HG03135 (cell line): ENCODE data around the gene TDRD7.
A peak's percentile ranks its signal among the peaks of the same experiment; 100 is the strongest.
"Not testable (repeated sequence)": the region's sequence is repeated elsewhere in the genome, so short reads cannot be mapped to it uniquely, and the experiment has no call there.

Experiments used
- ATAC-seq: cut with Tn5 transposase; IDR thresholded peaks from one replicate; pipeline ENCODE4 v1.9.1; 2021; ENCODE audit warnings: mild to moderate bottlenecking, moderate library complexity; ENCODE audit not compliant: unreplicated experiment

TDRD7 gene

DNA sequence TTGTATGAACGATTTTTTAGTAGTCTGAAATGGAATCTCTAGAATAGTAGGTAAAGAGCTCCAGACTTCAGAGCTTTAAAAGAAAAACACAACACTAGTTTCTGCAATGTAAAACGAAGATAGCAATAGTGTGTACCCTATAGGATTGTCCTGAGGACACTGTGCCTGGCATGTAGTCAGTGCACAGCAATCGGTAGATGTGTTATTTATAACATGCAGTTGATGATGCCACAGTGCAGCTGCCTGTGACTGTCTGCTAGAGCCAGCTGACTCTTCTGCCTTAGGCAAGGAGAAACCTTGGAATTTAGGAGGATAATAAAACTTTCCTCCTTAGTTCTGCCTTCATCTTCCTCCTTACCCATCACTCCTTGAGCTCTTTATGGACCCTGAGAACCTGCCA is 61.8 kb downstream of the TDRD7 start:
- no peak for ATAC-seq

DNA sequence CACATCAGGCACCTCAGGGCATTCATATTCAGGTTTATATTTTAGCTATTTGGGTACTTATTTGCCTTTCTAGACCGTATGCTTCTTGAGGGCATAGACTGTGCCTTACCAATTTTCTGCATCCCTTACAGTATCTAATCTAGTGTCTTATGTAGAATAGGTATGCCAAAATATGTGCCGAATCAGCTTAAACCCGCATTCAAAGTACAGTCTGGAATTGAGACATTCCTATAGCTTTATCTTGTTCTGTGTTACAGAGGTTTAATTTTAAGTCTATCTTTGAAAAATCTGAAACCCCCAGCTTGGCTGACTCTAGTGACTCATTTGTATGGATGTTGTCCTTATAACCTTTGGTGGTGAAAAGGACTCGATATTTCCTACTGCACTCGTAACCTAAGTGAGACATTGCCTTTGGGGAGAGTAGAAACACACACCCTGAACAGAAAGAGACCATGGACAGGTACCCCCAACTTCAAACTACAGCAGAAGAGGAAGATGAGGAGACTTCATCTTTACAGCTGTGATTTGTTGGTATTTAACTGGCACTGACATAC is 62.6 kb downstream of the TDRD7 start:
- no peak for ATAC-seq

DNA sequence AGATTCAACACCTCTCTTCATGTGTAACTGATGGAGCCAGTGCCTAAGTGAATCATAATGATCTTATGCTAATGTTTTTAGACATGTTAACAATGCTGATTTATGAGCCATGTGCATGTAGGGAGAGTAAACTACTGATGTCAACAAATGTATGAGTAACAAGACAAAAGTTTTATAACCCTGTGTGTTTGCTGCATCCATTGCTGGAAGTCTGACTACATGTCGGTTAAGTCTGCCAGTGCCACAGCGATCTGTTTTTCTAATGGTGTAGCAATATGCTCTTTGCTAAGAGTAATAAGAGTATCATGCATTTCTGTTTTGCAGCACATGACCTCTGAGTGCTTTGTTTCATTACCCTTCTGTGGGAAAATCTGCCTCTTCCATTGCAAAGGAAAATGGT is 63.2 kb downstream of the TDRD7 start:
- ATAC-seq = no peak

DNA sequence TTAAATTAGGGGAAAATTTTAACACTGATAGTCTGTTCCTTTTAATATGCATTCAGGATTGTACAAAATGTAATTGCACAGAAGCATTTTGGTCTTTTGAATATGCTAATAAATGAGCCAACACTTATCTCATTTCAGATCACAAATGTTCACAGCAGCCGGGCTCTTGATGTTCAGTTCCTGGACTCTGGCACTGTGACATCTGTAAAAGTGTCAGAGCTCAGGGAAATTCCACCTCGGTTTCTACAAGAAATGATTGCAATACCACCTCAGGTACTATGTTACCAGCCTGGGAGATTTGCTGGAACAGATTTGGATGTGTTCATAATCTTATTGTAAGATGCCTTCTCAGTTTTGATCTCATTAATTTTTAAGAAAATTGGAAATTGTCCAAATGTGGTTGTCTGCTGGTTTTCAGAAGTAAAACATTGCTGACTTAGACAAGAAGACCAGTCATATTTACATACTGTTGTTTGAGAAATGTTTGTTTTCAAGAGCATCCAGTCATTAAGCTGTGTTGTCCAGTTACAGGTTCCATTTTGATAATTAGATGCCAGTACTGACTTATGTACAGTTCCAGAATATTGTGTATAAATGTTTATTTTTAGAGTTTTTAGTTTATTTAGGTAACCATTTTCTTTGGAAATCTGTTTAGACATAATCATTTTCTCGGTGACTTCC is 66.5 kb downstream of the TDRD7 start:
- no peak for ATAC-seq

DNA sequence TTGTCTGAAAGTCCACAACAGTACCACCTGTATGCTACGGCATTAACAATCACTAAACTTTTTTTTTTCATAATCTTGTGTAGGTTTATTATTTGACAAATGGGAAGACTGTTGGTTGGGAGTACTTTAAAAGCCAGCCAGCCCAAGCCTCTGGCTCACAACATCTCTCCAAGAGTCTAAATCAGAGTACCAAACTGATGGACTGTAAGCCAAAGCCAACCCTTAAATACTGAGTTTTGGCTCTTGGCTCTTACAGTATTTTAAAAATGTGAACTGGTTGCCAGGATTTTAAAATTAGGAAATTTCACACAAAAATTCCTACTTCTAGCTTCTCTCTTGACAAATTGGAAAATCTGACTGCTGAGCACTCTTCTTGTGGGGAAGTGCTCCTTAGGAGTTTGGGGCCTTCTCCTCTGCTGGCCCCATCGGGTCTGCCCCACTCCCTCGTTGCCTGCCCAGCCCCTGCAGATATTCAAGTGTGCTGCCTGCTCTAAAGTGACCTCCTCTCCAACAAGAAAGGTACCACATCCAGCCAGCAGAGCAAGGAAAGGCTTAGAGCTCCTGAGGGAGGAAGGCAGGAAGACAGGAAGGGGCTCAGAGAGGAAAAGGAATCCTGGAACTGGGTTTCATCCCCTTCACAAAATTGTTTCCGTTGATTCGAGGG is 67.7 kb downstream of the TDRD7 start:
- no peak for ATAC-seq

DNA sequence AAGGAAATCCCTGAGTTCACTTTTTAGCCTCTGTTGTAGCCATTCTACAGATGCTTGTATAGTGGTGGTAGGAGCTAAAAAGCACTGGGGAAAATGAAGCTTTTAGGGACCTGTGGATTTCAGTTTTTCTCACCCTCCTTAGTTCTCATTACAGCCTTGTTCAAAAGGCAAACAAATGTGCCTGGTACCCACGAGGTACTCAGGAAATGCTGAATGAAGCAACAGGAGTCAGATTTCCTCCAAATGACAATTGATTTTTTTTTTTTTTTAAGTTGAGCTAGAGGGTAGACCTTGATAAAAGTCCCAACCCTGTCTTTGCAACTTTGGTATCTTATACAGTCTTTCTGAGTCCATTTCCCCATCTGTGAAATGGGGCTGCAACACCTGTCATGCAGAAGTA is 68.3 kb downstream of the TDRD7 start:
- no peak for ATAC-seq

DNA sequence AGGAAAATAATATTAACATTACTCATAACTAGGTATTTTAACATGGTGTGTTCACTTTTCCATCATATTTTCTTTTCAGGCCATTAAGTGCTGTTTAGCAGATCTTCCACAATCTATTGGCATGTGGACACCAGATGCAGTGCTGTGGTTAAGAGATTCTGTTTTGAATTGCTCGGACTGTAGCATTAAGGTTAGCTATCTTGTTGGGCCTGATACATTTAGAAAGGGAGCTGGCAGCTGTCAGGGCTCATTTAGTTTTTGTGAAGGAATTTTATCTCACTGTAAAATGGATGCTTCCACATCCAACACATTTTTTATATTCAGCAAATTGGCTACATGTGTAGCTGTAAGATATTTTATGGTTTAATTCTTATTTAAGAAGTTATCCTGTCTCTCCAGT is 68.9 kb downstream of the TDRD7 start:
- no peak for ATAC-seq

DNA sequence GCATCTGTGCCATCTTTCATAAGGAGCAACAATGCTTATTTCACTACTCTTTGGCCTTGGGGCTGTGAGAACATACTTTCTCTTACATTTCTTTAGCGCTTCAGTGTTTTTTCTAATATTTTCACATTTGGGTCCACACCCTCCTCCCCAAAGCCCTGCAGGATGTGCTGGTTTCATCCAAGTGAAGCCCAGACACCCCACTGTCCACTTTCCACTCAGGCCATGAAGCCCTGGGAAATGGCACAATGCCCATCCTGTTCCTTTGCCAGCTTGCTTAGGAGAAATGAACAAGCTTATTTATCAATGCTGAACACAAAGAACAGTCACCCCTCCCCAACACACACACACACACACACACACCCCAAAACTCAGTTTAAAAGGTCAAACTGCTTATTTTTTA is 72.2 kb downstream of the TDRD7 start:
- no peak for ATAC-seq

DNA sequence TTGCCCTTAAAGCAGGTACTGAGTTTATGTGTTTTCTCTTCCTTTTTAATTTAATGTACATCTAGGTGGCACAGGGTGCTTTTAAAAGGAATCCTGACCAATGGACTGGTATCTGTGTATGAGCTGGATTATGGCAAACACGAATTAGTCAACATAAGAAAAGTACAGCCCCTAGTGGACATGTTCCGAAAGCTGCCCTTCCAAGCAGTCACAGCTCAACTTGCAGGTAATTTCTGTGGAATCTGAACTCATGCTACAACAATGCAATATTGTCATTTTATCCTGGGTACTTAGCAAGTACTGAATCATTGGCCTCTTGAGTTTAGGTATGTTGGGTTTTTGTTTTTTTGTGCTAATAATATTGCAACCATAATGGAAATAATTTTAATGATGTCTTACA is 75.2 kb downstream of the TDRD7 start:
- ATAC-seq = no peak

DNA sequence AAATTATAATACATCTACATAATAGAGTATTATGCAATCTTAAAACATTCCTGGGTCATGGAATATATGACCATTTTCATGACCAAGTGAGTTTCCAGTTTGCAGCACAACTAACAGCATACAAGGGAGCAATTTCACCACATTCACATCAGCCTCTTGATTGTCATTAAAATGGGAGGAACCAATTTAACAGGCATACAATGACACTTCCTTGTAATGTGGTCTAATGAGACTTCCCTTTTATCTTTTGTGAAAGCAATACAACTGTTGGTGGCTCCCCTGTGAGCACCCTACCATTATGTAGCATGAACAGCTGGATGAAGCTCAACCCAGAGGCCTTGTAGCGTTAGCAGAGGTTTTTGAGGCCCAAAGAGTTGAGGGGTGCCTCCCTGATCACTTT is 76.0 kb downstream of the TDRD7 start:
- no peak for ATAC-seq

DNA sequence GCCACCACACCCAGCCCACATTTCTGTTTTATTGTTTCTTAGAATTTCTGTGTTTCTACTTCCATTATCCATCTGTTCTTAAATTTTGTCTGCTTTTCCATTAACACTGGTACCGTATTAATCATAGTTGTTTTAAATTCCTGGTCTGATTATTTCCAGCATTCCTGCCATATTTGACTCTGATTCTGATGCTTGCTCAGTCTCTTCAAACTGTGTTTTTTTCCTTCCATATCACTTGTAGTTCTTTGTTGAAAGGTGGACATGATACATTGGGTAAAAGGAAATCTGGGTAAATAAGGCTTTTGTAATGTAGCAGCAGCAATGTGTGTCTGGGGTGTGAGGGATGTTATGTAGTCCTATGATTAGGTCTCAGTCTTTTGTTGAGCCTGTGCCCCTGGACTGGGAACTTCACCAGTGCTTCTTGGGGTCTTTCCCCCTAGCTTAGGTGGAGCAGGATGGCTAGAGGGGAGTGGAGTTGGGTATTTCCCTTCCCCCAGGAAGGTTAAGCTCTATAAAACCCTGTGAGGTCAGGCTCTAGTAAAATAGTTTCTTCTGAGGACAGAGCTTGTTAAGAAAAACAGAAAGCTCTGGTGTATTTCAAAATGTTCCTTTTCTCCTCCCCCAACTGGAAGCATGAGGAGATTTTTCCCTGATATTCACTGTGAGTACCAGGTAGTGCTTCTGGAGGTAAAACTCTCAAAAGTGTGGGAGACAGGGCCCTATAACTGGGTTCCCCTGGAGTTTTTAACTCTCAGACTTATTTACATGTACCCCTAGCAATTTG is 79.5 kb downstream of the TDRD7 start:
- ATAC-seq = no peak

DNA sequence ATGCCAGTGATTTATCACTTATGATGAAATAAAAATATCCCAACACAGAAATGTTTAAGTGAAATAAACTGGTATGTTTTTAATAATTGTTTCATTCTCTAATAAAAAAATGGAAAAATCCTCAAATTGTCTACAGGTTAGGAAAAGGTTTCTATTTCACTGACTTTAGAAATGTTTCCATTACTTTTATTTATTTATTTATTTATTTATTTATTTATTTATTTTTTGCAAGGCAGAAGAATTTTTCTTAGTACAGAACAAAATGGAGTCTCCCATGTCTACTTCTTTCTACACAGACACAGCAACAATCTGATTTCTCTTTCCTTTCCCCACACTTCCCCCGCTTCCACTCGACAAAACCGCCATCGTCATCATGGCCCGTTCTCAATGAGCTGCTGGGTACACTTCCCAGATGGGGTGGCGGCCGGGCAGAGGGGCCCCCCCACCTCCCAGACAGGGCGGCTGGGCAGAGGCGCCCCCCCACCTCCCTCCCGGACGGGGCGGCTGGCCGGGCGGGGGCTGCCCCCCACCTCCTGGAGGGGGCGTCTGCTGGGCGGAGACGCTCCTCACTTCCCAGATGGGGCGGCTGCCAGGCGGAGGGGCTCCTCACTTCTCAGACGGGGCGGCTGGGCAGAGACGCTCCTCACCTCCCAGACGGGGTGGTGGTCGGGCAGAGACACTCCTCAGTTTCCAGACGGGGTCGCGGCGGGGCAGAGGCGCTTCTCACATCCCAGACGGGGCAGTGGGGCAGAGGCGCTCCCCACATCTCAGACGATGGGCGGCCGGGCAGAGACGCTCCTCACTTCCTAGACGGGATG is 85.9 kb downstream of the TDRD7 start:
- not testable (repeated sequence) for ATAC-seq

DNA sequence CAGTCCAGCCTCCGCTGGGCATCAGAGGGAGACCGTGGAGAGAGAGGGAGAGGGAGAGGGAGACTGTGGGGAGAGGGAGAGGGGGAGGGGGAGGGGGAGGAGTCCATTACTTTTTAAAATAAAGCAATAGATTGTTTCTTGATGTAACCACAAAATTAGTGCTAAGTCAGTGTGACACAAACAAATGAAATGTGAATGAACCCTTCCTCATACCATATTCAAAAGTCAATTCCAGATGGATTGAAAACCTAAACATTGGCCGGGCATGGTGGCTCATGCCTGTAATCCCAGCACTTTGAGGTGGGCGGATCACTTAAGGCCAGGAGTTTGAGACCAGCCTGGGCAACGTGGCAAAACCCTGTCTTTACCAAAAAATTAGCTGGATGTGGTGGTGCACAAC is 87.0 kb downstream of the TDRD7 start:
- not testable (repeated sequence) for ATAC-seq

DNA sequence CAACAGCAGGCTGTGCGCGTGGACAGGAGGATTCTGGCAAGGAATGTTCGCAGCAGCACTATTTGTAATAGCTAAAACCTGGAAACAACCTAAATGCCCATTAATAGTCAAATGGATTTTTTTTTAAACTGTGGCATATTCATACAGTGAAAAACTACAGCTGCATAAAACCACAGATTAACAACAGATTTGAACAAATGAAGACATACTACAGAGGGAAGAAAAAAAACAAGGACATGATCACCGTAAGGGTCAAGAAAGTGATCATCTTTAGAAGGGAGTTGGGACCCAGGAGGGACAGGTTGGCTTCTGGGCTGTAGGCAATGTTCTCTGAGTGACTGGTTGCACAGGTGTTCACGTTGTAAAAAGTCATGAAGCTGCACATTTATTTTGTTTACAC is 88.4 kb downstream of the TDRD7 start:
- ATAC-seq = no peak

DNA sequence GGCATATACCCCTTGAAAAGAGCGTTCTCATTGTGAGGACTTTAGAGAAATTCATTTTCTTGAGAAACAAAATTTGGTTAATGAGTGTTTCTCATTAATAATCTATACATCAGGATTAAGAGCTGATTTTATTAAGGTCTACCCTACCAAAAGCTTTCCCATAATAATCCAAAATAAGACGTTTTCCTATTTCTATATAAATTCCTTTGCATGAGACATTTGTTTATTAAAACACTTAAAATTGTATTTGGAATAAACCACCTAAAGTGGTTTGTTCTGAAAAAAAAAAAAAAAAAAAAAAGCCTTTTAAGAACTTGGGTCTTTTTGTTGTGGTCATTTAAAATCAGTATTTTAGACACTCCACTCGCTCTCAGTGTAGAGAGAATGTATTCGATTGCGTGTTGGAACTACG is 88.9 kb downstream of the TDRD7 start:
- no peak for ATAC-seq

DNA sequence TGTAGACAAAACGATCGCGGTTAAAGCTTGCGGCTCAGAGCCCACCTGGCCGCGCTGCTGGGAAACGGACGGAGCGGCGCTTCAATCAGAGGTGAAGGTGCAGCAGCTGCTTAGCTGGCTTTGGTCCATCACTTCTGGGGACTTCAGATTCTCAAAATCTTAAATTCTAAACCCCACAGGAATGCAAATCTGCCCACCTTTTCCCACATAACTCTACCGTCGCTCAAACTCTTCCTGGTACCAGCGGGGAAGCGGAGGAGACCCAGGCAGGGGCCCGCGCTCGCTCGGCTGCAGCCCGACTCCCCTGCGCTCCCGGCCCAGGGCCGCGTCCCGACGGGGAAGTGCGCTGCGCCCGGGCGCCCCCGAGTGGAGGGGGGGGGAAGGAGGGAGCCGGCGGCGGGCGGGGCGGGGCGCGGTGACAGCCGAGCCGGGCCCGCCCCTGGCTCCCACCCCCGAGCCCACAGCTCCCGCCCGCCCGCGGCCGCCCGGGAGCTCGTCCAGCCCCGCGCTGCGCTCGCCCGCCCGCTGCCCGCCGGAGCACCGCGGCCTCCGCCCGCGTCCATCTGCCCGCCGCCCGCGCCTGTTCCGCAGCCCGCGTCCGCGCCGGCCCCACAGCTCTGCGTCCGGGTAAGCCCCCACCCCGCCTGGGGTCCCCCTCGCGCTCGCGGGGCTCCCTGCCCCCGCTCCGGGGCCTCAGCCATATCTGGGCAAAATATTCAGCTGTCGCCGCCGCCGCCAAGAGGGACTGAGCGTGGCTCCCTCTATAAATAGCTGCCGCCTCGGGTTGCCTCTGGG is 89.5 kb downstream of the TDRD7 start, which contains the start of gene TMOD1:
TMOD1 (plus strand) TSS at position 490 of the 795 bp plus-strand sequence. CDS start 22,523 bp downstream, outside the sequence.
- peak; percentile 48 for ATAC-seq

DNA sequence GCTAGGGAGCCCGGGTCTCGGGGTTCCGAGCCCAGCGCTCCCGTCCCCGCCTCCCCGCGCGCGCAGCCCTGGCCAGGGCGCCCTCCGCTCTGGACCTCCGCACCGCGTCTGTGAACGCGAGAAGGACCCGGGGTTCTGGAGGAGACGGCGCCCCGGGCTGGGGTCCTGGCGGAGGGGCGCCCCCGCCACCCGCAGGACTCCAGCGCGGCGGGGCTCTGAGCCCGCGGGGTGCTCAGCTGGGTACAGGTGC is 90.0 kb downstream of the TDRD7 start:
- peak; percentile 4 for ATAC-seq

DNA sequence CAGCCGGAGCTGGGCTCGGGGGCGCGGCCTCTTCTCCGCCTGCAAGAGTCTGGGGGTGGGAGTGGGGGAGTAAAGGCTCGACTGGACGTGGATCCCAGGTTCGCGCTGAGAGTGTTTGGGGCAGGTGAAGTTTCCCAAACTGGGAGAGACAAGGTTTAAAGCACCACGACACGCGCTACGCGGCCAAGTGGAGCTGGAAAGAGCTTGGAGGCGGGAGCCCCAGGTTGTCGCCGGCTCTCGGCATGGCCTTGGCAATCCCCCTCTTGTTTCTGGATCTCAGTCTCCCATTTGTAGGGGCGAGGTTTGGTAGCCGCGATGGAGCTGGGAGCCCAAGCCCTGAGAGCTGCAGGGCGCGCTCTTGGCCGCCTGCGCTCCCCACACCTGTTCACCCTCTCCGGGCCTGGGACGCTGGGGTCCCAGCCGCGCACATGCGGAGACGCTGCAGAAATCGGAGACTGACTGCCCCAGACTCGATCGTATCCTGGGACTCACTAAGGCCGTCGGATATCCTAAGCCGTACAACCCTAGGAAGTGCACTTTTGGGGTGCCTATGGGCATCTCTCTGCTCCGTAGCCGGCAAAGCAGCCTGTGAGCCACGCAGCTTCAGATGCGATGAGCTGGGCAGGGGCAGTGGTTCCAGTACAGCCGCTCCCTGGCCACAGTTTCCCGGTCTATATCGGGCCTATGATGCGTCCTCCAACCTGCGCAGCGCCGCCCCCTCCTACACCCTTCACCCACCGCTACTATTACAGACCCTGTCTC is 90.5 kb downstream of the TDRD7 start:
- ATAC-seq = no peak
